Measurements from ENCODE around the gene YES1.

- TF ChIP-seq, protein P1, sequence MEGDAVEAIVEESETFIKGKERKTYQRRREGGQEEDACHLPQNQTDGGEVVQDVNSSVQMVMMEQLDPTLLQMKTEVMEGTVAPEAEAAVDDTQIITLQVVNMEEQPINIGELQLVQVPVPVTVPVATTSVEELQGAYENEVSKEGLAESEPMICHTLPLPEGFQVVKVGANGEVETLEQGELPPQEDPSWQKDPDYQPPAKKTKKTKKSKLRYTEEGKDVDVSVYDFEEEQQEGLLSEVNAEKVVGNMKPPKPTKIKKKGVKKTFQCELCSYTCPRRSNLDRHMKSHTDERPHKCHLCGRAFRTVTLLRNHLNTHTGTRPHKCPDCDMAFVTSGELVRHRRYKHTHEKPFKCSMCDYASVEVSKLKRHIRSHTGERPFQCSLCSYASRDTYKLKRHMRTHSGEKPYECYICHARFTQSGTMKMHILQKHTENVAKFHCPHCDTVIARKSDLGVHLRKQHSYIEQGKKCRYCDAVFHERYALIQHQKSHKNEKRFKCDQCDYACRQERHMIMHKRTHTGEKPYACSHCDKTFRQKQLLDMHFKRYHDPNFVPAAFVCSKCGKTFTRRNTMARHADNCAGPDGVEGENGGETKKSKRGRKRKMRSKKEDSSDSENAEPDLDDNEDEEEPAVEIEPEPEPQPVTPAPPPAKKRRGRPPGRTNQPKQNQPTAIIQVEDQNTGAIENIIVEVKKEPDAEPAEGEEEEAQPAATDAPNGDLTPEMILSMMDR (IDR thresholded peaks at IDR 0.05): no peak
- TF ChIP-seq POLR2A (IDR thresholded peaks at IDR 0.05): no peak
- TF ChIP-seq POLR2AphosphoS5 (IDR thresholded peaks at IDR 0.05): no peak
Observed at GRCh38 chr18:676736-677135, 135.3 kb downstream of the YES1 start.
